ENCODE results near the gene LACTB.

- no peak for TF ChIP-seq POLR2A (IDR thresholded peaks at IDR 0.05)
- TF ChIP-seq, protein P1, sequence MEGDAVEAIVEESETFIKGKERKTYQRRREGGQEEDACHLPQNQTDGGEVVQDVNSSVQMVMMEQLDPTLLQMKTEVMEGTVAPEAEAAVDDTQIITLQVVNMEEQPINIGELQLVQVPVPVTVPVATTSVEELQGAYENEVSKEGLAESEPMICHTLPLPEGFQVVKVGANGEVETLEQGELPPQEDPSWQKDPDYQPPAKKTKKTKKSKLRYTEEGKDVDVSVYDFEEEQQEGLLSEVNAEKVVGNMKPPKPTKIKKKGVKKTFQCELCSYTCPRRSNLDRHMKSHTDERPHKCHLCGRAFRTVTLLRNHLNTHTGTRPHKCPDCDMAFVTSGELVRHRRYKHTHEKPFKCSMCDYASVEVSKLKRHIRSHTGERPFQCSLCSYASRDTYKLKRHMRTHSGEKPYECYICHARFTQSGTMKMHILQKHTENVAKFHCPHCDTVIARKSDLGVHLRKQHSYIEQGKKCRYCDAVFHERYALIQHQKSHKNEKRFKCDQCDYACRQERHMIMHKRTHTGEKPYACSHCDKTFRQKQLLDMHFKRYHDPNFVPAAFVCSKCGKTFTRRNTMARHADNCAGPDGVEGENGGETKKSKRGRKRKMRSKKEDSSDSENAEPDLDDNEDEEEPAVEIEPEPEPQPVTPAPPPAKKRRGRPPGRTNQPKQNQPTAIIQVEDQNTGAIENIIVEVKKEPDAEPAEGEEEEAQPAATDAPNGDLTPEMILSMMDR (IDR thresholded peaks at IDR 0.05 in 4 of 5, conservative IDR thresholded peaks at IDR 0.05 in 1 of 5) = no peak
Measured at GRCh38 chr15:63165166-63165859, 43.7 kb downstream of the LACTB start.
